ENCODE measurements around the gene SAFB. TPM values are rescaled to one million over a fixed set of nuclear protein-coding genes. Genes with fewer than 3 reads are reported as not detected.
"Not testable (repeated sequence)": the region's sequence is repeated elsewhere in the genome, so short reads cannot be mapped to it uniquely, and the experiment has no call there.

The SAFB gene
- polyA plus RNA-seq, 1 of the 3 experiments (the other 2 are of a cell fraction) = 90.0 TPM

GRCh38 chr19:5698635-5699422, 75.9 kb downstream of the SAFB start:
- H3K27me3 ChIP-seq (ENCODE audit: insufficient read depth) = no peaks in the 10 kb centered on the region
- H3K4me1 ChIP-seq (ENCODE audit: control insufficient read depth in 1 of 2, insufficient read depth in 2 of 2, low read depth in 1 of 2, low read length in 1 of 2) = peaks cover 0 to 4% of the 10 kb centered on the region in 2 experiments; a peak in 1 of 4 replicates
- no peak overlapping the region for H3K4me3 ChIP-seq (ENCODE audit: low read depth in 2 of 2, low read length in 1 of 2)
- no peaks in the 10 kb centered on the region for H3K9me3 ChIP-seq
- H3K36me3 ChIP-seq (replicated peaks in 1 of 2; ENCODE audit: control insufficient read depth in 1 of 2, insufficient read depth in 2 of 2, low read length in 1 of 2) = peaks cover 15 to 62% of the 10 kb centered on the region in 2 experiments
- H3K9ac ChIP-seq = no peak overlapping the region
- ChIA-PET CTCF (interaction anchor here (1.3 to 2.6 kb wide), 2 partner anchors 9 to 10 kb away, joined by 4 to 7 read pairs; no protein-coding TSS in a partner anchor), POLR2A (interaction anchor here (1.5 kb wide), 1 partner anchor 9 kb away, joined by 5 read pairs; the partner anchor contains the start of gene RPL36)
- peak; percentile 42 for DNase-seq
- H4K20me1 ChIP-seq (ENCODE audit: insufficient read depth) = peaks cover 33% of the 10 kb centered on the region
- 0 out of 2 replicates have a peak, but pooled peaks have one; percentile 8 for TF ChIP-seq PBX3 (IDR thresholded peaks at IDR 0.05)
- TF ChIP-seq USF1 (IDR thresholded peaks at IDR 0.05; ENCODE audit: borderline replicate concordance, low read depth) = no peak
- peaks cover 23% of the 10 kb centered on the region; the same call in 1 of the 2 replicates for H3K79me2 ChIP-seq (ENCODE audit: insufficient read depth)
- peaks cover 26% of the 10 kb centered on the region for H3F3A ChIP-seq (replicated peaks; ENCODE audit: insufficient read depth)
- H3K27ac ChIP-seq (ENCODE audit: low read depth in 2 of 2, low read length in 1 of 2) = no peak overlapping the region
- H3K9me2 ChIP-seq = no peaks in the 10 kb centered on the region
- 94% methylated on average over 25 of the region's 38 CpGs for WGBS (ENCODE audit: low lambda C conversion rate)
- no peak overlapping the region for H3K4me2 ChIP-seq
- H2AFZ ChIP-seq (ENCODE audit: low read depth) = no peak overlapping the region

- peaks cover 15% of the 10 kb centered on the region for H4K20me1 ChIP-seq (ENCODE audit: insufficient read depth)
- no peaks in the 10 kb centered on the region for H3K9me3 ChIP-seq
- H3K36me3 ChIP-seq (replicated peaks in 1 of 2; ENCODE audit: control insufficient read depth in 1 of 2, insufficient read depth in 2 of 2, low read length in 1 of 2) = peaks cover 14 to 52% of the 10 kb centered on the region in 2 experiments
- TF ChIP-seq MEF2A (IDR thresholded peaks at IDR 0.05; ENCODE audit: borderline replicate concordance, low read depth) (no peak), RXRA (IDR thresholded peaks at IDR 0.05; ENCODE audit: borderline replicate concordance, low read depth) (no peak), FOSL2 (IDR thresholded peaks at IDR 0.05; ENCODE audit: borderline replicate concordance, low read depth) (no peak), PBX3 (IDR thresholded peaks at IDR 0.05) (no peak), MAX (IDR thresholded peaks at IDR 0.05; ENCODE audit: low read depth) (no peak), NFIC (IDR thresholded peaks at IDR 0.05; ENCODE audit: borderline replicate concordance) (no peak), ELF1 (IDR thresholded peaks at IDR 0.05) (no peak), SIN3A (IDR thresholded peaks at IDR 0.05; ENCODE audit: borderline replicate concordance, low read depth, low read length) (no peak), NRF1 (IDR thresholded peaks at IDR 0.05; ENCODE audit: low read depth, low read length) (no peak), CHD2 (IDR thresholded peaks at IDR 0.05; ENCODE audit: low read length, partially characterized antibody) (no peak), EZH2phosphoT487 (IDR thresholded peaks at IDR 0.05; ENCODE audit: borderline replicate concordance, low read depth) (no peak), RCOR1 (IDR thresholded peaks at IDR 0.05; ENCODE audit: low read length) (no peak), MXI1 (IDR thresholded peaks at IDR 0.05; ENCODE audit: low read depth, low read length) (no peak), USF1 (IDR thresholded peaks at IDR 0.05; ENCODE audit: borderline replicate concordance, low read depth) (no peak), FOXJ3 (CRISPR knock-in tag; IDR thresholded peaks at IDR 0.05) (no peak), JUND (IDR thresholded peaks at IDR 0.05) (no peak)
- no peak overlapping the region for H3K4me2 ChIP-seq
- H3K9me2 ChIP-seq = no peaks in the 10 kb centered on the region
- DNase-seq = no peak
- H3K27ac ChIP-seq (ENCODE audit: low read depth in 2 of 2, low read length in 1 of 2) = no peak overlapping the region
- WGBS (ENCODE audit: low lambda C conversion rate) = 97% methylated on average over 18 of the region's 22 CpGs
- no peak overlapping the region for H2AFZ ChIP-seq (ENCODE audit: low read depth)
- H3F3A ChIP-seq (replicated peaks; ENCODE audit: insufficient read depth) = peaks cover 23% of the 10 kb centered on the region
- no peaks in the 10 kb centered on the region for H3K27me3 ChIP-seq (ENCODE audit: insufficient read depth)
- ChIA-PET CTCF (interaction anchor here (1.5 kb wide), 1 partner anchor 11 kb away, joined by 7 read pairs; the partner anchor contains the start of gene RPL36), POLR2A (interaction anchor here (1.0 to 1.5 kb wide), 3 partner anchors 9 to 19 kb away, joined by 3 to 4 read pairs (median 3); partner anchors contain the start of genes CATSPERD, LONP1 and RPL36)
- no peak overlapping the region for H3K9ac ChIP-seq
- H3K4me1 ChIP-seq (ENCODE audit: control insufficient read depth in 1 of 2, insufficient read depth in 2 of 2, low read depth in 1 of 2, low read length in 1 of 2) = peaks cover 0 to 4% of the 10 kb centered on the region in 2 experiments; a peak in 1 of 4 replicates
- no peak overlapping the region for H3K4me3 ChIP-seq (ENCODE audit: low read depth in 2 of 2, low read length in 1 of 2)
- peaks cover 8% of the 10 kb centered on the region; the same call in 1 of the 2 replicates for H3K79me2 ChIP-seq (ENCODE audit: insufficient read depth)
These were observed 77.7 kb downstream of the SAFB start for GRCh38 chr19:5700455-5701092.

- H3K4me2 ChIP-seq; DNase-seq; H4K20me1 ChIP-seq (ENCODE audit: insufficient read depth); H3K27ac ChIP-seq (ENCODE audit: low read depth in 2 of 2, low read length in 1 of 2); CTCF ChIA-PET; H3K9ac ChIP-seq; H3K9me3 ChIP-seq; H3K9me2 ChIP-seq; H3K4me1 ChIP-seq (ENCODE audit: control insufficient read depth in 1 of 2, insufficient read depth in 2 of 2, low read depth in 1 of 2, low read length in 1 of 2); H2AFZ ChIP-seq (ENCODE audit: low read depth); H3K79me2 ChIP-seq (ENCODE audit: insufficient read depth); H3K27me3 ChIP-seq (ENCODE audit: insufficient read depth); POLR2A ChIA-PET; H3K4me3 ChIP-seq (ENCODE audit: low read depth in 2 of 2, low read length in 1 of 2): not testable (repeated sequence)
- H3K36me3 ChIP-seq (replicated peaks in 1 of 2; ENCODE audit: control insufficient read depth in 1 of 2, insufficient read depth in 2 of 2, low read length in 1 of 2) = peaks cover 20 to 49% of the 10 kb centered on the region in 2 experiments
- no CpG with 5 or more reads among the region's 28 CpGs for WGBS (ENCODE audit: low lambda C conversion rate)
- peaks cover 17% of the 10 kb centered on the region for H3F3A ChIP-seq (replicated peaks; ENCODE audit: insufficient read depth)
These were observed 79.1 kb downstream of the SAFB start for GRCh38 chr19:5702053-5702410.
